Measurements from ENCODE around the gene BIRC2.
"Not testable (repeated sequence)": the region's sequence is repeated elsewhere in the genome, so short reads cannot be mapped to it uniquely, and the experiment has no call there.

The BIRC2 gene

GRCh38 chr11:102346748-102347461, at the start of gene BIRC2:
BIRC2 (plus strand) TSS chr11:102347214; CDS start chr11:102349855, 2,641 bp downstream.
- Histone ChIP-seq H3K9me3 (ENCODE audit: control insufficient read depth, insufficient read depth, low read length) (no peaks in the 10 kb centered on the region), H3K4me1 (ENCODE audit: insufficient read depth, low read length) (peaks cover 4% of the 10 kb centered on the region; the same call in 1 of the 2 replicates), H3K9ac (ENCODE audit: low read depth, low read length) (peak within 1 kb of the TSS; percentile 96), H3K36me3 (ENCODE audit: insufficient read depth, low read length) (0 out of 2 replicates have a peak, but pooled peaks cover 6% of the 10 kb centered on the region)

GRCh38 chr11:102300837-102301236, 46.2 kb upstream of the BIRC2 start:
- not testable (repeated sequence) for H3K9ac ChIP-seq (ENCODE audit: low read depth, low read length); H3K36me3 ChIP-seq (ENCODE audit: insufficient read depth, low read length); H3K4me1 ChIP-seq (ENCODE audit: insufficient read depth, low read length); H3K9me3 ChIP-seq (ENCODE audit: control insufficient read depth, insufficient read depth, low read length)

- Histone ChIP-seq H3K36me3 (ENCODE audit: insufficient read depth, low read length) (no peaks in the 10 kb centered on the region), H3K9me3 (ENCODE audit: control insufficient read depth, insufficient read depth, low read length) (peaks cover 9% of the 10 kb centered on the region), H3K9ac (ENCODE audit: low read depth, low read length) (no peak overlapping the region), H3K4me1 (ENCODE audit: insufficient read depth, low read length) (no peaks in the 10 kb centered on the region)
Observed at GRCh38 chr11:102302241-102302640, 44.8 kb upstream of the BIRC2 start.

GRCh38 chr11:102304686-102305085, 42.3 kb upstream of the BIRC2 start:
- H3K36me3 ChIP-seq (ENCODE audit: insufficient read depth, low read length): no peaks in the 10 kb centered on the region
- peaks cover 9% of the 10 kb centered on the region for H3K9me3 ChIP-seq (ENCODE audit: control insufficient read depth, insufficient read depth, low read length)
- H3K4me1 ChIP-seq (ENCODE audit: insufficient read depth, low read length): no peaks in the 10 kb centered on the region

GRCh38 chr11:102305352-102306047, 41.5 kb upstream of the BIRC2 start:
- Histone ChIP-seq H3K4me1 (ENCODE audit: insufficient read depth, low read length) (no peaks in the 10 kb centered on the region), H3K36me3 (ENCODE audit: insufficient read depth, low read length) (no peaks in the 10 kb centered on the region), H3K9me3 (ENCODE audit: control insufficient read depth, insufficient read depth, low read length) (peaks cover 9% of the 10 kb centered on the region), H3K9ac (ENCODE audit: low read depth, low read length) (no peak overlapping the region)

More at GRCh38 chr11:102304686-102305085, 42.3 kb upstream of the BIRC2 start:
- no peak overlapping the region for H3K9ac ChIP-seq (ENCODE audit: low read depth, low read length)

- no peak overlapping the region for H3K9ac ChIP-seq (ENCODE audit: low read depth, low read length)
- H3K36me3 ChIP-seq (ENCODE audit: insufficient read depth, low read length): no peaks in the 10 kb centered on the region
- H3K4me1 ChIP-seq (ENCODE audit: insufficient read depth, low read length): no peaks in the 10 kb centered on the region
- peaks cover 9% of the 10 kb centered on the region for H3K9me3 ChIP-seq (ENCODE audit: control insufficient read depth, insufficient read depth, low read length)
Observed at GRCh38 chr11:102306048-102306597, 40.9 kb upstream of the BIRC2 start.

- no peaks in the 10 kb centered on the region for H3K4me1 ChIP-seq (ENCODE audit: insufficient read depth, low read length)
- peaks cover 6% of the 10 kb centered on the region for H3K9me3 ChIP-seq (ENCODE audit: control insufficient read depth, insufficient read depth, low read length)
- H3K36me3 ChIP-seq (ENCODE audit: insufficient read depth, low read length): no peaks in the 10 kb centered on the region
- no peak overlapping the region for H3K9ac ChIP-seq (ENCODE audit: low read depth, low read length)
Observed at GRCh38 chr11:102306817-102307726, 39.9 kb upstream of the BIRC2 start.

GRCh38 chr11:102307727-102308038, 39.3 kb upstream of the BIRC2 start:
- Histone ChIP-seq H3K36me3 (ENCODE audit: insufficient read depth, low read length) (no peaks in the 10 kb centered on the region), H3K9ac (ENCODE audit: low read depth, low read length) (no peak overlapping the region), H3K9me3 (ENCODE audit: control insufficient read depth, insufficient read depth, low read length) (0 out of 2 replicates have a peak, but pooled peaks cover under 1% of the 10 kb centered on the region), H3K4me1 (ENCODE audit: insufficient read depth, low read length) (no peaks in the 10 kb centered on the region)

- Histone ChIP-seq H3K9me3 (ENCODE audit: control insufficient read depth, insufficient read depth, low read length) (no peaks in the 10 kb centered on the region), H3K9ac (ENCODE audit: low read depth, low read length) (no peak overlapping the region), H3K4me1 (ENCODE audit: insufficient read depth, low read length) (no peaks in the 10 kb centered on the region), H3K36me3 (ENCODE audit: insufficient read depth, low read length) (no peaks in the 10 kb centered on the region)
Observed at GRCh38 chr11:102309621-102310541, 37.1 kb upstream of the BIRC2 start.

- no peaks in the 10 kb centered on the region for H3K36me3 ChIP-seq (ENCODE audit: insufficient read depth, low read length)
- H3K9ac ChIP-seq (ENCODE audit: low read depth, low read length): no peak overlapping the region
- no peaks in the 10 kb centered on the region for H3K9me3 ChIP-seq (ENCODE audit: control insufficient read depth, insufficient read depth, low read length)
- peaks cover under 1% of the 10 kb centered on the region; the same call in 1 of the 2 replicates for H3K4me1 ChIP-seq (ENCODE audit: insufficient read depth, low read length)
Observed at GRCh38 chr11:102312667-102313066, 34.3 kb upstream of the BIRC2 start.

- Histone ChIP-seq H3K9ac (ENCODE audit: low read depth, low read length) (no peak overlapping the region), H3K4me1 (ENCODE audit: insufficient read depth, low read length) (peaks cover 3% of the 10 kb centered on the region; the same call in 1 of the 2 replicates), H3K36me3 (ENCODE audit: insufficient read depth, low read length) (no peaks in the 10 kb centered on the region), H3K9me3 (ENCODE audit: control insufficient read depth, insufficient read depth, low read length) (no peaks in the 10 kb centered on the region)
Observed at GRCh38 chr11:102313238-102313940, 33.6 kb upstream of the BIRC2 start.

GRCh38 chr11:102314784-102315183, 32.2 kb upstream of the BIRC2 start:
- Histone ChIP-seq H3K36me3 (ENCODE audit: insufficient read depth, low read length) (no peaks in the 10 kb centered on the region), H3K9ac (ENCODE audit: low read depth, low read length) (no peak overlapping the region), H3K4me1 (ENCODE audit: insufficient read depth, low read length) (peaks cover 3% of the 10 kb centered on the region; the same call in 1 of the 2 replicates), H3K9me3 (ENCODE audit: control insufficient read depth, insufficient read depth, low read length) (no peaks in the 10 kb centered on the region)

All from ES-I3 (cell line).